ENCODE data around the gene ARG2. TPM values are rescaled to one million over a fixed set of nuclear protein-coding genes. Genes with fewer than 3 reads are reported as not detected.
"Not testable (repeated sequence)": the region's sequence is repeated elsewhere in the genome, so short reads cannot be mapped to it uniquely, and the experiment has no call there.

The ARG2 gene
- total RNA-seq, 1 donor from 2014 or later: 2.0 TPM

GRCh38 chr14:67620217-67620785 lies 581 bp downstream of the ARG2 start:
- intact Hi-C loops (cut with DNase I): no loop called here
- peak overlapping the region; percentile 72 for H3K27ac ChIP-seq
- ATAC-seq (no peak), DNase-seq (no peak)
- no peaks in the 10 kb centered on the region for H3K9me3 ChIP-seq
- no peaks in the 10 kb centered on the region for H3K36me3 ChIP-seq
- H3K4me1 ChIP-seq: peaks cover 16% of the 10 kb centered on the region
- H3K27me3 ChIP-seq: no peaks in the 10 kb centered on the region
- peak overlapping the region; percentile 77 for H3K4me3 ChIP-seq
- TF ChIP-seq, protein P1, sequence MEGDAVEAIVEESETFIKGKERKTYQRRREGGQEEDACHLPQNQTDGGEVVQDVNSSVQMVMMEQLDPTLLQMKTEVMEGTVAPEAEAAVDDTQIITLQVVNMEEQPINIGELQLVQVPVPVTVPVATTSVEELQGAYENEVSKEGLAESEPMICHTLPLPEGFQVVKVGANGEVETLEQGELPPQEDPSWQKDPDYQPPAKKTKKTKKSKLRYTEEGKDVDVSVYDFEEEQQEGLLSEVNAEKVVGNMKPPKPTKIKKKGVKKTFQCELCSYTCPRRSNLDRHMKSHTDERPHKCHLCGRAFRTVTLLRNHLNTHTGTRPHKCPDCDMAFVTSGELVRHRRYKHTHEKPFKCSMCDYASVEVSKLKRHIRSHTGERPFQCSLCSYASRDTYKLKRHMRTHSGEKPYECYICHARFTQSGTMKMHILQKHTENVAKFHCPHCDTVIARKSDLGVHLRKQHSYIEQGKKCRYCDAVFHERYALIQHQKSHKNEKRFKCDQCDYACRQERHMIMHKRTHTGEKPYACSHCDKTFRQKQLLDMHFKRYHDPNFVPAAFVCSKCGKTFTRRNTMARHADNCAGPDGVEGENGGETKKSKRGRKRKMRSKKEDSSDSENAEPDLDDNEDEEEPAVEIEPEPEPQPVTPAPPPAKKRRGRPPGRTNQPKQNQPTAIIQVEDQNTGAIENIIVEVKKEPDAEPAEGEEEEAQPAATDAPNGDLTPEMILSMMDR (IDR thresholded peaks at IDR 0.05): no peak

DNA sequence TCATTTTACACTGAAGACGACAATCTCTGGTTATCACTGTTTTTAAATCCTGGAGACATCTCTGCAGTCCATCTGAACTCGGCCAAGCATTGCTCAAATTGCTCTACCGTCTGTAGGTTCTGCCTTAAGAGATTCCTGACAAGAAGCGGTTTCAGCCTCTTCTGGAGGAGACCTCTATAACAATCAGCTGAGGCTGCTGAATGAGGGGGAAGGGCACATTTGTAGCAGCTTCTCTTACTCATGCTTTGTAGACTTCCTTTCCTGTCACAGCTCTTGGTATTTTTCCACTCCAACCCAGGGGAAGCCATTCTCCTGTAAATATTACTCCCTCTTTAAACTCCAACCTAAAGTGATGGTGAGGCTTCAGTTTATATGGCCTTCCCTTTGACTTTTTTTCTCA lies 3.0 kb downstream of the ARG2 start:
- intact Hi-C loops (cut with DNase I): no loop called here
- DNase-seq (no peak), ATAC-seq (no peak)
- H3K4me1 ChIP-seq: peaks cover 16% of the 10 kb centered on the region
- H3K36me3 ChIP-seq: no peaks in the 10 kb centered on the region
- TF ChIP-seq, protein P1 (IDR thresholded peaks at IDR 0.05): no peak
- H3K27ac ChIP-seq: peak overlapping the region; percentile 48
- H3K9me3 ChIP-seq: no peaks in the 10 kb centered on the region
- no peak overlapping the region for H3K4me3 ChIP-seq
- no peaks in the 10 kb centered on the region for H3K27me3 ChIP-seq

DNA sequence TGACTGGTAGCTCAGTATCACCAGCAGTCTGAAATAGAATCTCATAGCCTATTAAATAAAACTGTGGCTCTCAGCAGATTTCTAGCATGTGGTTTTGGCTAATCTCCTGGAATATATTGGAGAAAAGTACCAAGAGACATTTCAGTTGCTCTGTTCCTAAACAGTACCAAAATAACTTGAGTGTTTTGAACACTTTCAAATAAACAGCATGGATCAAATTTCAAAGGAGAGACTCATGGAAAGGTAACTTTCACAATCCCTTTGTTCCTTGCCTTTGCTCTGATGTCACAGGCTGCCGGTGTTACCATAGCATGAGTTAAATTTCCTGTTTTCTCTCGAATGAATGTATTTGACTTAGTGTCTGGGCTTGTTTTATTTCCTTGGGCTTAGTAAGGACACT lies 3.4 kb downstream of the ARG2 start:
- no peak for DNase-seq
- Histone ChIP-seq H3K27me3 (no peaks in the 10 kb centered on the region), H3K36me3 (no peaks in the 10 kb centered on the region), H3K9me3 (no peaks in the 10 kb centered on the region), H3K4me3 (no peak overlapping the region), H3K27ac (peak overlapping the region; percentile 48), H3K4me1 (peaks cover 16% of the 10 kb centered on the region)
- ATAC-seq: no peak
- TF ChIP-seq, protein P1 (IDR thresholded peaks at IDR 0.05): no peak
- intact Hi-C loops (cut with DNase I): no loop called here

- H3K27ac ChIP-seq; H3K27me3 ChIP-seq; H3K4me1 ChIP-seq; DNase-seq; H3K9me3 ChIP-seq; H3K36me3 ChIP-seq; intact Hi-C loops (cut with DNase I); ATAC-seq; H3K4me3 ChIP-seq: not testable (repeated sequence)
Measured at GRCh38 chr14:67626131-67626530, 6.4 kb downstream of the ARG2 start.

DNA sequence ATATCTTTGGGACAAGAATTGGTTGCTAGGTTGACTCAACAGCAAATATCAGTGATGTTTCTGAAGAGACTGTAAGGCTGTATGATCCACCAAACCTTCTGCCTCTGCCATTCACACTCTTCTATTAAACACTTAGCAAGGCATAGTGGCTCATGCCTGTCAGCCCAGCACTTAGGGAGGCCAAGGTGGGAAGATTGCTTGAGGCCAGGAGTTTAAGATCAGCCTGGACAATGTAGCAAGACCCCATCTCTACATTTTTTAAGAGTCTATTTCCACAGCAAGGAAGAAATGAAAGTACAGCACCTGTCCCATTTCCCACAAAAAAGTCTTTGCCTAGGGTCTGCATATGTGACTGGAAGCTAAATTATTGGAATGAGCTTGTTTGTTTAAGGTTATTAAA lies 7.8 kb downstream of the ARG2 start:
- ATAC-seq (no peak), DNase-seq (no peak)
- no peaks in the 10 kb centered on the region for H3K9me3 ChIP-seq
- no peak overlapping the region for H3K27ac ChIP-seq
- intact Hi-C loops (cut with DNase I): no loop called here
- H3K27me3 ChIP-seq: no peaks in the 10 kb centered on the region
- H3K36me3 ChIP-seq: no peaks in the 10 kb centered on the region
- H3K4me1 ChIP-seq: peaks cover 3% of the 10 kb centered on the region
- TF ChIP-seq, protein P1 (IDR thresholded peaks at IDR 0.05): no peak
- no peak overlapping the region for H3K4me3 ChIP-seq

DNA sequence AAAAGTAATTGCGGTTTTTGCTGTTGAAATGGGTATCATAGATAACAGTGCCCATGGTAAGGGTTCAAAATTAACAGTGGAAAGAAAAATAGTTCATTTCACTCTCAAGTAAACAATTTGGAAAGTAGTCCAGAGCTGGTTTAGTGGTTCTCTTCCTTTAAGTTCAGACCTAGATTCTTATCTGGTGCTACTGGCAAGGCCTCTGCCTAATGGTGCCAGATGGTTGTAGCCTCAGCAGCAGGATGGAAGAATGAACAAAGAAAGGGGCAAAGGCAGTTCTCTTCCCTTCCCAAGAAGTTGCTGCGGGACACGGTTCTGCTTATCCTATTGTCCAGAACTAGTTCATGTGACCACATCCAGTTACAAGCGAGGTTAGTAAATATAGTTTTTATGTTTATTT lies 10.5 kb downstream of the ARG2 start:
- no peak overlapping the region for H3K4me3 ChIP-seq
- H3K27ac ChIP-seq: no peak overlapping the region
- H3K9me3 ChIP-seq: no peaks in the 10 kb centered on the region
- TF ChIP-seq, protein P1 (IDR thresholded peaks at IDR 0.05): no peak
- ATAC-seq (no peak), DNase-seq (no peak)
- no peaks in the 10 kb centered on the region for H3K27me3 ChIP-seq
- no peaks in the 10 kb centered on the region for H3K4me1 ChIP-seq
- no peaks in the 10 kb centered on the region for H3K36me3 ChIP-seq
- intact Hi-C loops (cut with DNase I): no loop called here

Data from upper lobe of right lung (tissue), 1 donor.